A673 (cell line): Measurements from ENCODE around the gene CDKAL1. TPM values are rescaled to one million over a fixed set of nuclear protein-coding genes. Genes with fewer than 3 reads are reported as not detected.

Source experiments
- BruUV-seq: library from RNA; stranded (reverse); fragments of 400-500 nt; replicated peaks from 2 replicates; lab custom pipeline; 2021; lab: Mats Ljungman, UMichigan
- CTCF ChIA-PET: fragments of 300-600 bp; sonication (Branson Sonifier 250); formaldehyde crosslinking; loops from one replicate; lab custom pipeline; 2022; ENCODE audit warnings: antibody characterized with exemption; lab: Charles Lee
- POLR2A ChIA-PET: fragments of 300-600 bp; sonication (Branson Sonifier 250); formaldehyde crosslinking; loops from one replicate; lab custom pipeline; 2022; ENCODE audit warnings: antibody characterized with exemption; ENCODE audit not compliant: low non-redundant PET; lab: Charles Lee
- DNase-seq: peaks from one replicate; pipeline ENCODE4 v3.0.0-alpha.2; 2015; ENCODE audit warnings: low spot score
- H3K27ac ChIP-seq: fragments of 200-600 bp; sonication (generic); 2 replicates; pipeline ENCODE4 v1.5.1; 2016; ENCODE audit warnings: mixed run types, low read depth, mild to moderate bottlenecking, mixed read lengths, antibody characterized with exemption, low read length; ENCODE audit not compliant: poor library complexity, severe bottlenecking
- H3K27me3 ChIP-seq: fragments of 200-600 bp; sonication (generic); replicated peaks from 2 replicates; pipeline ENCODE4 v1.6.1; 2017; ENCODE audit warnings: mixed run types, low read depth, mild to moderate bottlenecking, mixed read lengths, antibody characterized with exemption, low read length; ENCODE audit not compliant: insufficient read depth, poor library complexity
- H3K36me3 ChIP-seq: fragments of 200-600 bp; sonication (generic); 2 replicates; pipeline ENCODE4 v1.6.1; 2016; ENCODE audit warnings: mixed run types, mild to moderate bottlenecking, mixed read lengths, antibody characterized with exemption, low read length; ENCODE audit not compliant: insufficient read depth, poor library complexity, severe bottlenecking
- H3K4me1 ChIP-seq: fragments of 200-600 bp; sonication (generic); 2 replicates; pipeline ENCODE4 v1.6.1; 2017; ENCODE audit warnings: mixed run types, mild to moderate bottlenecking, mixed read lengths, antibody characterized with exemption, low read length; ENCODE audit not compliant: insufficient read depth, poor library complexity, severe bottlenecking
- H3K4me3 ChIP-seq: fragments of 200-600 bp; sonication (generic); 2 replicates; pipeline ENCODE4 v1.5.1; 2016; ENCODE audit warnings: low read depth, mixed run types, mild to moderate bottlenecking, mixed read lengths, low read length; ENCODE audit not compliant: poor library complexity, severe bottlenecking
- H3K9me3 ChIP-seq: fragments of 200-600 bp; sonication (generic); 2 replicates; pipeline ENCODE4 v1.6.1; 2016; ENCODE audit warnings: mixed run types, low read depth, mild to moderate bottlenecking, mixed read lengths, antibody characterized with exemption, low read length; ENCODE audit not compliant: poor library complexity, severe bottlenecking
- CTCF ChIP-seq: fragments of 300-800, 200-600 bp; sonication (generic); conservative IDR thresholded peaks from 2 replicates; pipeline ENCODE4 v1.5.1; 2017; ENCODE audit warnings: low read depth, mild to moderate bottlenecking, antibody characterized with exemption, low read length, moderate library complexity, mixed read lengths
- EZH2 ChIP-seq: fragments of 200-600 bp; sonication (generic); IDR thresholded peaks from 2 replicates; pipeline ENCODE4 v1.6.1; 2017; ENCODE audit warnings: borderline replicate concordance, low read depth, mild to moderate bottlenecking, mixed read lengths, antibody characterized with exemption, low read length; ENCODE audit not compliant: poor library complexity, severe bottlenecking
- intact Hi-C: fragments of 100-400 bp; cut with micrococcal nuclease; formaldehyde crosslinking; loops from one replicate; pipeline ENCODE4 v1.10.0; 2022; ENCODE audit not compliant: unreplicated experiment
- total RNA-seq: library from RNA; stranded (reverse); gene quantifications from 2 replicates; pipeline ENCODE4 v1.2.3, GENCODE V29; 2021

CDKAL1 gene
- total RNA-seq, 1 experiment from 2014 or later, result 35.5 TPM

- no peak for TF ChIP-seq CTCF
- TF ChIP-seq EZH2, result no peak
- H3K9me3 ChIP-seq, result peaks cover 11% of the 10 kb centered on the region
- no peaks in the 10 kb centered on the region for H3K27me3 ChIP-seq
- POLR2A ChIA-PET, result no interaction called here
- CTCF ChIA-PET, result no interaction called here
- no peak overlapping the region for H3K27ac ChIP-seq
- H3K36me3 ChIP-seq, result no peaks in the 10 kb centered on the region
- intact Hi-C loops, result no loop called here
- H3K4me3 ChIP-seq, result no peak overlapping the region
- no TSS peak for BruUV-seq
- H3K4me1 ChIP-seq, result no peaks in the 10 kb centered on the region
- no peak for DNase-seq
Measured at GRCh38 chr6:20915626-20916025, 381.4 kb downstream of the CDKAL1 start.

- CTCF ChIA-PET, result no interaction called here
- no peak for TF ChIP-seq EZH2
- no peak for TF ChIP-seq CTCF
Measured at GRCh38 chr6:20916086-20916485, 381.8 kb downstream of the CDKAL1 start.

GRCh38 chr6:20918868-20919267, 384.6 kb downstream of the CDKAL1 start:
- no peak for DNase-seq
- Histone ChIP-seq H3K9me3 (peaks cover 11% of the 10 kb centered on the region), H3K36me3 (no peaks in the 10 kb centered on the region), H3K4me1 (no peaks in the 10 kb centered on the region), H3K27me3 (no peaks in the 10 kb centered on the region), H3K4me3 (no peak overlapping the region), H3K27ac (no peak overlapping the region)
- CTCF ChIA-PET, result no interaction called here
- BruUV-seq, result no TSS peak
- no peak for TF ChIP-seq EZH2
- intact Hi-C loops, result no loop called here
- POLR2A ChIA-PET, result interaction anchor here (0.7 kb wide), 1 partner anchor 520 kb away, joined by 3 read pairs; no protein-coding TSS in a partner anchor

More at GRCh38 chr6:20916086-20916485, 381.8 kb downstream of the CDKAL1 start:
- intact Hi-C loops, result no loop called here
- Histone ChIP-seq H3K9me3 (peaks cover 11% of the 10 kb centered on the region), H3K36me3 (no peaks in the 10 kb centered on the region), H3K27ac (no peak overlapping the region), H3K4me1 (no peaks in the 10 kb centered on the region), H3K4me3 (no peak overlapping the region), H3K27me3 (no peaks in the 10 kb centered on the region)
- no peak for DNase-seq
- POLR2A ChIA-PET, result no interaction called here
- BruUV-seq, result no TSS peak

- Histone ChIP-seq H3K4me1 (no peaks in the 10 kb centered on the region), H3K4me3 (no peak overlapping the region), H3K27me3 (no peaks in the 10 kb centered on the region), H3K27ac (no peak overlapping the region), H3K36me3 (no peaks in the 10 kb centered on the region), H3K9me3 (peaks cover 11% of the 10 kb centered on the region)
- intact Hi-C loops, result no loop called here
- ChIA-PET POLR2A (interaction anchor here (0.7 kb wide), 1 partner anchor 519 kb away, joined by 3 read pairs; no protein-coding TSS in a partner anchor), CTCF (no interaction called here)
- BruUV-seq, result no TSS peak
- TF ChIP-seq EZH2, result no peak
- no peak for TF ChIP-seq CTCF
- DNase-seq, result no peak
Measured at GRCh38 chr6:20919677-20920385, 385.6 kb downstream of the CDKAL1 start.
